COLO668 (cell line): Measurements from ENCODE around the gene REXO2.

Source experiments
- DNase-seq: peaks from one replicate; lab custom pipeline; 2025; ENCODE audit not compliant: unreplicated experiment; lab: John Stamatoyannopoulos, UW

Gene REXO2

GRCh38 chr11:114439229-114440120 lies at the start of gene REXO2:
REXO2 (plus strand) TSS chr11:114439467; CDS start chr11:114439529, 62 bp downstream.
- DNase-seq: peak; percentile 96

GRCh38 chr11:114392735-114393667 lies 46.3 kb upstream of the REXO2 start:
- DNase-seq: no peak

GRCh38 chr11:114395736-114396135 lies 43.5 kb upstream of the REXO2 start:
- DNase-seq: no peak

- no peak for DNase-seq
These were observed 42.4 kb upstream of the REXO2 start for GRCh38 chr11:114396916-114397315.

GRCh38 chr11:114397349-114397982 lies 41.8 kb upstream of the REXO2 start:
- DNase-seq: no peak

- DNase-seq: no peak
These were observed 40.9 kb upstream of the REXO2 start for GRCh38 chr11:114398303-114398920.

GRCh38 chr11:114399490-114400215 lies 39.6 kb upstream of the REXO2 start:
- peak; percentile 76 for DNase-seq

- DNase-seq: peak; percentile 97
These were observed 38.9 kb upstream of the REXO2 start, which contains the start of the genes C11orf71 and RBM7 for GRCh38 chr11:114400216-114400914. C11orf71 (minus strand) TSS chr11:114400511; CDS start chr11:114400331, 180 bp downstream. RBM7 (plus strand) TSS chr11:114400666; CDS start chr11:114400672, 6 bp downstream.

- DNase-seq: no peak
These were observed 38.4 kb upstream of the REXO2 start for GRCh38 chr11:114400915-114401223.

- DNase-seq: no peak
These were observed 38.0 kb upstream of the REXO2 start for GRCh38 chr11:114401311-114401710.

- no peak for DNase-seq
These were observed 26.3 kb upstream of the REXO2 start for GRCh38 chr11:114412946-114413345.

GRCh38 chr11:114413958-114414357 lies 25.3 kb upstream of the REXO2 start:
- DNase-seq: no peak

- no peak for DNase-seq
These were observed 22.8 kb upstream of the REXO2 start for GRCh38 chr11:114416441-114416961.

GRCh38 chr11:114426280-114426679 lies 13.0 kb upstream of the REXO2 start:
- DNase-seq: no peak

GRCh38 chr11:114430290-114430689 lies 9.0 kb upstream of the REXO2 start:
- DNase-seq: no peak

GRCh38 chr11:114432893-114433292 lies 6.4 kb upstream of the REXO2 start:
- no peak for DNase-seq

- DNase-seq: no peak
These were observed 5.9 kb upstream of the REXO2 start for GRCh38 chr11:114433376-114433775.

- DNase-seq: no peak
These were observed 964 bp upstream of the REXO2 start for GRCh38 chr11:114438303-114438702.
